Stimulated activated CD4-positive, alpha-beta T cell treated with anti-CD3 and anti-CD28 coated beads, Interleukin-1b, Interleukin-23, amount 100 ng/mL, for 48 hours (primary cell): ENCODE measurements around the gene TAC4.

Experiments used
- DNase-seq: peaks from one replicate; pipeline ENCODE4 v3.0.0-alpha.2; 2020

TAC4 gene

DNA sequence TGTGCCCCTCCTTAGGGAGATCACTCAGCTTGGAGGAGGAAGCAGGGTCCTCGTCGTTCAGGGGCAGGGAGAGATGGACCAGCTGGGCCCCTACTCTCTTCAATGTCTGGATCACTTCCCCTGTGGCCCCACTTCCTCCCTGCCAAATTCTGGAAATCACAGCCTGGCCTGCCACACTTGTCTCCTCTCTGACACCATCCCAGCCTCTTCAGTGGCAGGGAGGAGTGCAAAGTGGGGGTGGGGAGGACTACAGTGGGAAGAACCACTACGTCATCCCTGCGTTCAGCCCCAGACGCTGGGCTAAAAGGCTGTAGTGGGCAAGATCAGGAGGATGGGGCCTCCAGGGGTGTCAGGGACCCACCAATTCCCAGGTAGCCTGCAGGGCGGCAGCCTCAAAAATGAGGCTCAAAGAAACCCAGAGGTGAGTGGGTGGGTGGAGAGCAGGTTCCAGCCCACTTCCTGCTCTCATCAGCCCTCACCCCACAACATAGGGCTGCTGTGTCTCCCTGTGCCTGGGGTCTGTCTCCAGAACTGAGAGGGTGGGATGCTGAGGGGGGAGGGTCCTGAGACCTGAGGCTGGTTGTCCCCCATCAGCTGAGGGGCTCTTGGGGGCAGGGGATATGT, 25.0 kb upstream of the TAC4 start:
- peak; percentile 8 for DNase-seq

DNA sequence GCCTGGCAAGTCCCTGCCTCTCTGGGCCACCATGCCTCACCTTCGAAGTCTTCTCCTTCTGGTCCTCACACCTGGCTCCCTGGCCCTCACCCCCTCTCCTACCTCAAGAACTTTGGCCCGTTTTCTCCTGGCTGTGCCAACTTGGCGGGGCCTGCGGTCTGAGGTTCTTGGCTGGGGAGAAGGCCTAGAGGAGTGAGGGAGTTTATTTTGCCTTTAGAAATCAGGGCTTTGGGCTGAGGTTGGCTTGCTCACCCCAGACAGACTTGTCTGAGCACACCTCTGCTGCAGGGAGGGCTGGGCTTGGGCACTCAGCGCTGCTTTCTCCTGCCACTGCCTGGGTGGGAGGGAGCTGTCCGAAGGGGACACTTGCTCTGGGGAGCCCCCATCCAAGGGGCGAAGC, 23.3 kb upstream of the TAC4 start:
- DNase-seq, result no peak

- DNase-seq, result no peak
Observed at GRCh38 chr17:49870298-49870697, 22.4 kb upstream of the TAC4 start.

DNA sequence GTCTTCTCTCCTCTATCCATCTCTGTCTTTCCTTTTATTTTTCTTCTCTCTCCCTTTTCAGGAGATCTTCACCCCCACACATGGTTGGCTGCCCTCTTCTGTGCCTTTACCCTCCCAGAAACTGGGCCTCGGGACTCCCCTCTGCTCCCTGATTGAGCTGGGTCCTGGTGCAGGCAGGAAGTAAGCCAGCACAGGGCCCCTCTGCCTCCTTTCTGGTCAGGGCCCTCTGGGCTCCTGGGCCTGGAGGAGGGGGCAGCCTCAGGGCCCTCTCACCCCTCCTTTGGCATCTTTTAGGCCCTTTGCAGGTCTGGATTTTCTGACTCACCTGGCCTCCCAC, 21.1 kb upstream of the TAC4 start:
- no peak for DNase-seq

DNA sequence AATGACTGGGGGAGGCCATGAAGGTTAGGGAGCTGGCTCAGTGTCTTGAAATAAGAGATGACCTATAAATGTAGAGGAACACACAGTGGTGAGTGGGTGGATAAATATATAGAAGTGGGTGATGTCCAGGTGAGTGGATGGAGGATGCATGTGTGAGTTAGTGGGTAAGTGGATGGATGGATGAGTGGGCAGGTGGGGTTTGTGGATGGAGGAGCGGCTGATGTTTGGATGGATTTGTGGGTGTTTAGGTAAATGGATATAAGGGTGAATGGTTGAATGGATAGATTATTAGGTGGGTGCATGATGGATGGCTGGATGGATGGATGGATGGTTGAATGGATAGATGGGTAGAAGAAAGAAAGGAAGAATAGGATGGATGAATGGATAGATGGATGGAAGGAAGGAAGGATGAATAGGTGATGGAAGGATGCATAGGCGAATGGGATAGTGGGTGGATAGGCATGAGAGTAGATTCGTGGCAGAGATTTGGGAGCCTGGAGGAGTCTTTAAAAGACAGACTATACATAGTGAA, 19.1 kb upstream of the TAC4 start:
- DNase-seq, result no peak

GRCh38 chr17:49866019-49866380, 18.1 kb upstream of the TAC4 start:
- no peak for DNase-seq

- DNase-seq, result no peak
Observed at GRCh38 chr17:49862781-49863331, 15.0 kb upstream of the TAC4 start.

- DNase-seq, result peak; percentile 47
Observed at GRCh38 chr17:49861150-49861884, 13.4 kb upstream of the TAC4 start.

DNA sequence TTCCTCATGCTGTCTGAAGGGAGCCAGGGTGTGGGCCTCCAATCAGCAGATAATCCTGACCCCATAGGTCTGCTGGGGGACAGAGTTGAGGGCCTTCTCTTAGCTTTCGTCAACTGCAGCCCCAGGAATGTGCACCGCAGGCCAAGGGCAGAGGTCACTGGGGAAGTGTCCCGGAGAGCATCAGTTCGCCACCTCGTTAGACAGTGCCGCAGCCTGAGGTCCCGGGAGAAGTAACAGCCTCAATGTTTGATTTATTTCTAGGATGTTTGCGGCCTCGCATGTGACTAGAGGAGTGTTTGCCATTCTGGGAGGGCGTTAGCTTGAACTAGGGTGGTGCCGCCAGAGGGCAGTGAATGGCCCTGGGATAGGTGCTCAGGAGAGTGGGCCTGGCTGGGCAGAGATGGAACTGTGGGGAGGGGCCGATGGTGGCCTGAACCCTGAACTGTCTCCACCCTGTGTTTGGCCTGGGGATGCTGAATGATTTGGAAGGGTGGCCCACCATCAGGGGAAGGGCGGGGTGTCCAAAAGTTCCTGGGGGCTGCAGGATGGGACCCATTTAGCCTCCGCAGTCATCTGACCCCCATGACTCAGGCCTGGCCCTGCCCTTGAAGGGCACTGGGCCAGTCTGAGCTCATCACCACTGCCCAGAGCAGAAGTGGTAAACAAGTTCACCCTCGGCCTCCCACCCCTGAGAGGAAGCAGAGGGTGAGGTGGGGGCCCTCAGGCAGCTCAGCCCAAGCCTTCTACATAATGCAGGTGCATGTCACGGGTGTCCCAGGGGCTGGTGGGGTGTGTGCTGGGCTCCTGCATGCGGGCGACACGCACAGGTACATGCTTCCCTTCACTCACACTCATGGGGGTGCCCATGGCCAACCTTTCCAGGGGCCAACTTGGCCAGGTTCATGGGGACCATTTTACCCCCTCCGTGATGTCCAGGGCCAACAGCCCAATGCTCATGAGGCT, 12.4 kb upstream of the TAC4 start:
- no peak for DNase-seq

DNA sequence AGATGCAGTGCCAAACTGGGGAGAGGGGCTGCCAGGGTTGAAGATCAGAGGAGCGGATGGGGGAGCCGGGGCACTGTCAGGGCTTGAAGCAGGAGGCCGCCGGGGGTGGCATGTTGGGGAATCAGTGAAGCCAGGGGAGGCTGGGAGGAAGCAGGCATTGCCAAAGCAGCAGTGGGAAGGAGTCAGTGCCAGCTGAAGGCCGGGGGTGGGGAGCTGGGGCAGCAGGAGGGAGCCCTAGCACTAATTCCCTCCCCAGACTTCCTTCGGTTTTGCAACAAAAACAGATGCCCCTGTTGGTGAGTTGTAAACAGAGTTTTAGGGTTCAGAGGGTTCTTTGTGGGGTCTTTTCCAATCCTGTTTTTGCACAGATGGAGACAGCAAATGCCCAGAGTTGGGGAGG, 10.9 kb upstream of the TAC4 start:
- no peak for DNase-seq

- no peak for DNase-seq
Observed at GRCh38 chr17:49854126-49854525, 6.3 kb upstream of the TAC4 start.

GRCh38 chr17:49853470-49854015, 5.7 kb upstream of the TAC4 start:
- no peak for DNase-seq

GRCh38 chr17:49851387-49852291, 3.8 kb upstream of the TAC4 start:
- DNase-seq, result peak; percentile 63

GRCh38 chr17:49850772-49851386, 3.0 kb upstream of the TAC4 start:
- no peak for DNase-seq

- DNase-seq, result no peak
Observed at GRCh38 chr17:49850218-49850610, 2.3 kb upstream of the TAC4 start.

DNA sequence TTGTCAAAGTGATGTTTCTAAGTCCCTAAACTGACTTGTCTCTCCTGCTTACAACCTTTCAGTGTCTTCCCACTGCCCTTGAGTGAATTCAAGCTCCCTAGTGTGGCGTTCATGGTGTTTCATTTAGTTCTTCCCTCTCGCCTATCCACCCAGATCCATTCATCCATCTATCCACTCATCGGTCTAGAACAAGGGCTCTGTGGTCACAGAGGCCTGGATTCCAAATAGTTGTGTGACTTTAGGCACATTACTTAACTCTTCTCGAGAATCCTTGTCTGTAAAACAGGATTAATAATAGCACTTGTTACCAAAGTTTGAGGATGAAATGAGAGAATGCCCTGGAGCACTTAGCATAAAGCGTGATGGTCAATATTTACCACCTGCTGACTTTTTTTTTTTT, 870 bp upstream of the TAC4 start:
- no peak for DNase-seq

DNA sequence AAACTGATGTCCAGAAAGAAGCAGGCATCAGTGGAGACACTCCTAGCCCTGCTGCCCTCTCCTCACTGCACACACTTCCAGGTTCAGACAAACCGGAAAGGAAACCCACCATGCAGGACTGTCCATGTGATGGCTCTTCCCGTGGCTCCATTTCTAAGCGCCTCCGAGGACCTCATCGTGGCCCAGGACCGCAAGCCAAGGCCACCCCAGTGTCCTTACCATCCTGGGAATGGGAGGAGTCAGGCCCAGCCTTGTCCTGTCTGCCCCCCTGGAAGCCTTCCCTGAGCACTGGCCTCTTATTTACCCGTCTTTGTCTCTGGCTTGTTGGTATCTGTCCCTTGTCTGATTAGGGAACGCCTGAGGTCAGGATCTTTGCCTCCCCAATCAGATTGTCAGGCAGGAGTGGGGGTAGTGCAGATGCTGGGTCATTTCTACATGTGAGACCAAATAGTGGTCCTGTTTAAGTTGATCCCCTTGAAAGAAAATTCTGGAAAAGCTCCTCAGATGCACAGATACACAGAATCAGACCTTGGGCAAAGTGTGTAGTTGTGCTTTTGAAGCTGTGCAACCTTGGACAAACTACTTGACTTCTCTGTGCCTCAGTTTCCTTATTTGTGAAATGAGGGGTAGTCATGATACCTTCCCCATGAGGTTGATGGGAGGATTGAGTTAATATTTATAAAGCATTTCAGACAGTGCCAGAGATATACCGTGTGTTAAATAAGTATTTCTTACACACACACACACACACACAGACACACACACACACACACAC, 744 bp downstream of the TAC4 start:
- DNase-seq, result no peak

DNA sequence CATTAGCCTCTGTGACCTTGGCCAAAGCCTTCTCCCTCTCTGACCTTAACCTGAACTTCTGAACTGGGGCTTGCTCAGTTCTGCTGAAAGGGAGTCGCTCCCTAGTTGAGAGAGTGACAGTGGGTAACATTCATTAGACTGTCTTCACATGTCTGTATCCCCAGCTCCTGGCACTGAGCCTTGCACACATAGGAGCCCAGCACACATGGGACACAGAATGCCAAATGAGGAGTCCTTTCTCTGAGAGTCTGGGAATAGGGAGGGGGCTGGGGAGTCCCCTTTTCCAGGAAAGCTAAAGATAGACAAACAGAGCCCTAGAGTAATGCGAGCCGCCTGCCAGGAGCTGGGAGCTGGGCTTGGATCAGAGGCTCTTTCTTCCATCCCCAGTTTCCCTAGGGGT, 2.5 kb downstream of the TAC4 start:
- no peak for DNase-seq

DNA sequence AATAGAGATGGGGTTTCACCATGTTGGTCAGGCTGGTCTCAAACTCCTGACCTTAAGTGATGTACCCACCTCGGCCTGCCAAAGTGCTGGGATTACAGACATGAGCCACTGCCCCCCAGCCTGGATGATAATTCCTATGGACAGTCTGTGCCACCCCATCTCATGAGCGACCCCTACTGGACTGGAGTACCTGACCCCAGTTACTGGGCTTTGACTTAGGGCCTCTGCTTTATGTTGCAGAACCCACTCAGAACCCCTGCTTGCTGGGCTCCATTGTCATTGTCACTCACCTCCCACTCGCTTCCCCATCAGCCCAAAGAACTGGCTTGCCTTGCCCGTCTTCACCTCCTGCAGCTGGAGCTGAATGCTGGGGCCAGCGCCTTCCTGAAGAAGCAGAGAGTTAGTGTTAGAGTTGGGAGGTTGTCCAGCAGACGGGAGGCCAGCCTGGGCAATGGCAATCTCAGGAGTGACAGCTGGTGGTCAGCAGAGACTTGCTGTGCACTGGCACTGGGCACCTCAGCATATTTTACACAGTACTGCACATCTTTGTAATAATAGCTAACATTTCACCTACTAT, 4.0 kb downstream of the TAC4 start:
- no peak for DNase-seq

DNA sequence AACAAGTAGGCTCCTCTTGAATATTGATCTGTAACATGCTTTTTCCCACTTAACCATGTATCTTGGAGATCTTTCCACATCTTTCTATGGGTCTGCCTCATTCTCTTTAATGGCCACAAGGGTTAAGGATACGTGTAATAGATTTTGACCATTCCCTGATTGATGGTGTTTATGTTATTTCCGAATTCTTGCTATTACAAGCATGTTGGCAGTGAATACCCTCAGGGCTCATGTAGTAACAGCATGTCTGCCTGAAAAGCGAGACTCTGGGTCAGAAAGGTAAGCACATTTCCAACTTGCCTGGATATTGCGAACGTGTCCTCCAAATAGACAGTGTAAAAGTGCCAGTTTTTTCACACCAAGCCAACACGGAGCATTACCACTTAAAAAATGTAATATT, 5.0 kb downstream of the TAC4 start:
- no peak for DNase-seq
